ENCODE results near the gene C1orf198. TPM values are rescaled to one million over a fixed set of nuclear protein-coding genes. Genes with fewer than 3 reads are reported as not detected.

C1orf198 gene
- polyA plus RNA-seq, 1 experiment = 52.7 TPM

GRCh38 chr1:230867101-230867902 lies 1.0 kb downstream of the C1orf198 start:
- Histone ChIP-seq H3K9me3 (ENCODE audit: control insufficient read depth, insufficient read depth, low read length) (no peaks in the 10 kb centered on the region), H3K27me3 (ENCODE audit: control insufficient read depth, insufficient read depth, low read length) (no peaks in the 10 kb centered on the region), H3K27ac (ENCODE audit: low read depth, low read length) (peak overlapping the region; percentile 3), H3K4me3 (ENCODE audit: low read depth, low read length) (peak overlapping the region; percentile 87)
- CTCF ChIA-PET = interaction anchor here (1.0 to 1.5 kb wide), 4 partner anchors 49 to 343 kb away, joined by 3 to 6 read pairs (median 3); no protein-coding TSS in a partner anchor
- TF ChIP-seq CTCF (IDR thresholded peaks at IDR 0.05; ENCODE audit: low read depth, low read length) = no peak
- DNase-seq (ENCODE audit: low read depth, low spot score) = no peak
- POLR2A ChIA-PET = interaction anchor here (0.8 to 4.8 kb wide), 3 partner anchors 9 to 18 kb away, joined by 3 to 31 read pairs (median 3); no protein-coding TSS in a partner anchor

GRCh38 chr1:230866171-230867070 lies 1.9 kb downstream of the C1orf198 start:
- H3K27me3 ChIP-seq (ENCODE audit: control insufficient read depth, insufficient read depth, low read length) = no peaks in the 10 kb centered on the region
- peak overlapping the region; percentile 3 for H3K27ac ChIP-seq (ENCODE audit: low read depth, low read length)
- no peaks in the 10 kb centered on the region for H3K9me3 ChIP-seq (ENCODE audit: control insufficient read depth, insufficient read depth, low read length)
- no peak for TF ChIP-seq CTCF (IDR thresholded peaks at IDR 0.05; ENCODE audit: low read depth, low read length)
- ChIA-PET CTCF (interaction anchor here (1.0 to 1.5 kb wide), 4 partner anchors 50 to 344 kb away, joined by 3 to 6 read pairs (median 3); no protein-coding TSS in a partner anchor), POLR2A (interaction anchor here (4.8 kb wide), 1 partner anchor 9 kb away, joined by 31 read pairs; no protein-coding TSS in a partner anchor)
- no peak for DNase-seq (ENCODE audit: low read depth, low spot score)
- H3K4me3 ChIP-seq (ENCODE audit: low read depth, low read length) = peak overlapping the region; percentile 87

- ChIA-PET POLR2A (no interaction called here), CTCF (no interaction called here)
- Histone ChIP-seq H3K4me3 (ENCODE audit: low read depth, low read length) (0 out of 2 replicates have a peak overlapping the region, but pooled peaks have one; percentile 17), H3K9me3 (ENCODE audit: control insufficient read depth, insufficient read depth, low read length) (no peaks in the 10 kb centered on the region), H3K27me3 (ENCODE audit: control insufficient read depth, insufficient read depth, low read length) (no peaks in the 10 kb centered on the region), H3K27ac (ENCODE audit: low read depth, low read length) (no peak overlapping the region)
- TF ChIP-seq CTCF (IDR thresholded peaks at IDR 0.05; ENCODE audit: low read depth, low read length) = no peak
- DNase-seq (ENCODE audit: low read depth, low spot score) = no peak
Observed at GRCh38 chr1:230865062-230865817, 3.1 kb downstream of the C1orf198 start.

GRCh38 chr1:230864441-230864840 lies 3.9 kb downstream of the C1orf198 start:
- DNase-seq (ENCODE audit: low read depth, low spot score) = no peak
- H3K27me3 ChIP-seq (ENCODE audit: control insufficient read depth, insufficient read depth, low read length) = no peaks in the 10 kb centered on the region
- no peak for TF ChIP-seq CTCF (IDR thresholded peaks at IDR 0.05; ENCODE audit: low read depth, low read length)
- H3K27ac ChIP-seq (ENCODE audit: low read depth, low read length) = no peak overlapping the region
- POLR2A ChIA-PET = no interaction called here
- H3K4me3 ChIP-seq (ENCODE audit: low read depth, low read length) = no peak overlapping the region
- H3K9me3 ChIP-seq (ENCODE audit: control insufficient read depth, insufficient read depth, low read length) = no peaks in the 10 kb centered on the region
- CTCF ChIA-PET = no interaction called here
